ENCODE results near the gene LLPH.

Gene LLPH

DNA sequence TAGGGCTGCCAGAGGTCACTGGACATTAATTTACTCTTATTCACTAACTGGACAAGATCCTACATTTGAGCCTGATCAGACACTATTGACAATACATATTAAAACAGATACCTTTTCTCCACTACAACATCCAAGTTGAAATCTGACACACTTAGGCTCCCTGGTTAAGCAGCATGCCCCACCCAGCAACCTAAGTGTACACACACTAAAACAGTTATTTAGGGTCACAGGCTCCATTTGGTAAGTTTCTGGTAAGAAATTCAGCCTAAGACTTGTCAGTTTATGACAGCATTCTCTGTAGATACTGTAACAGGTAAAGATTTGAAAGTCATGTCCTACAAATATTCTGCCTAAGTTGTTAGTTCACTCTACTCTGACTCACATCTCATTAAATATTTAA is 12.3 kb upstream of the LLPH start:
- no peak for DNase-seq

DNA sequence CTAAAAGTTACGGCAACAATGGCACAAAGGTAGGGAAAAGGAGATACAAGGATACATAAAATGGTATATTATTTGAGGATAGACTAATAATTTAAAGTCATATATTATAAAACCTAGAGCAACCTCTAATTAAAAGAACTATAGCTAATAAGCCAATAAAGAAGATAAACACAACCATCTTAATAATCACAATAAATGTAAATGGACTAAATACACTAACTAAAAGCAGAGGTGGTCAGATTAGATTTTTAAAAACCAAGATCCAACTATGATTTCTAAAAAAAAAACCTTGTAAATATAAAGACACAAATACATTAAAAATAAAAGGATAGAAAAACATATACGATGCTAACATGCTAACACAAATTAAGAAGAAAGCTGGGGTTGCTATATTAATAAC is 10.7 kb upstream of the LLPH start:
- DNase-seq: no peak

DNA sequence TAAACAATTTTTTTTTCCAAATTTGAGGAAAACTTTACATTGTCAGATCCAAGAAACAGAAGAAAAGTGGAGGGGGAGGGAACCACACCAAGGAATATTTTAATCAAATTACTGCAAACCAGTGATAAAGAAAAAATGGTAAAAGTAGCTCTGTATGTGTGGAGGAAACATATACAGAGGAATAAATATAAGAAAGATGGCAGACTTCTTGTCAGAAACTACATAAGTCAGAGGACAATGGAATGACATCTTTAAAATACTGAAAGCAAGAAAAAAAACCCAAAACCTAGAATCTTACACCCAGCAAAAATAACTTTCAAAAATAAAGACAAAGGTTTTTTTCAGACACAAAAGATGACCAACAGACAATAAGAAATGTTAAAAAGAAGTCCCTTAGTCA is 10.2 kb upstream of the LLPH start:
- no peak for DNase-seq

- DNase-seq: no peak
These were observed 8.8 kb upstream of the LLPH start for GRCh38 chr12:66139328-66139727.

GRCh38 chr12:66137937-66138336 is 7.4 kb upstream of the LLPH start:
- no peak for DNase-seq

GRCh38 chr12:66132408-66132807 is 1.9 kb upstream of the LLPH start:
- DNase-seq: no peak

DNA sequence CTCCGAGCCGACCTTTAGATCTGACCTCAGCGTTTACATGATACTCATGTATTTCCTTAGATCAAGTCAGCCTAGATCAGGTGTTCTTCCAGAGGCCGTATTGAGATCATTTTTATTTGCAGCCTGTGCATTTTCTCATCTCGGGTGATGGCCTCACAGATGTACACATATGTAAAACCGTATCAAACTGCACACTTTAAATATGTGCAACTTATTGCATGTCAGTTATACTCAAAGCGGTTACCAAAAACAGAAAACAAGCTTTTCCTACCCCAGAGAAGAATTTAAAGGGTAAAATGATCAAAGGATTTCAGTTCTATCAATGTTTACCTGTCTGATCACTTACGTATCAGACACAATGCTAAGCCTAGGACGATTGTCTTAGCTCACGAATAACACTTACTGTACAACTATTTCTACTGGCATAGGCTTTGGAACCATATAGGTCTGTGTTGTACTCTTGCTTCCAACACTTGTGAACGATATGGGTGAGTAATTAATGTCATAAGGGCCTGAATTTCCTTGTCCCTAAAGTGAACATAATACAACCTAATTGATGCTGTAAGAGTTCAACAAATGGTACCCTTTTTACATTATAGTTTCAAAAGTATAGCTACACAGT is 628 bp upstream of the LLPH start:
- DNase-seq: no peak

DNA sequence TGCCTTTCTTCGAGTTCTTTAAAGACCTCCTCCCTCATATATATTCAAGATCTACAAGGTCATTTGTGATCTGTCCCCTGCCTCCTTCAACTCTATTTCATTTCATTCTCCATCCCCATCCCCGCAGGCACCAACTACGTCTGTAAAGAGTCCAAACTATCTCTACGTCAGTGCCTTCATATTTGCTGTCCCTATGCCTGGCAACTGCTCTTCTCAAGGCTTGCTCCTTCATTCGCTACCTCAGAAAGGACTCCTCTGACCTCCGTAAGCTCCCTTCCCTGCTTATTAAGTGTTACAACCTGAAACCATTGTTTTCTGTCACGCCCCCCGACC is 650 bp downstream of the LLPH start:
- no peak for DNase-seq

DNA sequence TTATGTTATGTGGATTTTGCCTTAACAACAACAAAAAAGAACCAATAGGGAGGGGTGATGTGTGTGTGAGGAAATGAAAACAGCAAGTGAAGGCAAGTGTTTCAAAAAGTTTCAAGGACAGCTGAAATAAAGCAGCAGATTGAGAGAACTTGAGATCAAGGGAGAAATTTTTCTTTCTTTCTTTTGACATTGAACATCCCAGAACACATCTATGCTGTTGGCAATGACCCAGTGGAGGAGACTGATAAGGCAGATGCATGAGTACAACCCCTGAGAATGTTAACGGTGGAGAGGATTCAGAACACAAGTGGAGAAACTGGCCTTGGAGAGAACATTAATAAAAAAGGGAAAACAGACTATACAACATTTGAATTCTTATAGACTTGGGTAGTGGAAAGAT is 2.9 kb downstream of the LLPH start:
- no peak for DNase-seq

GRCh38 chr12:66120477-66120876 is 10.1 kb downstream of the LLPH start:
- DNase-seq: no peak

GRCh38 chr12:66119870-66120241 is 10.7 kb downstream of the LLPH start:
- DNase-seq: no peak

- DNase-seq: peak in 1 of 2 donors; percentile 25
These were observed 11.2 kb downstream of the LLPH start for GRCh38 chr12:66119229-66119869.

- no peak for DNase-seq
These were observed 12.2 kb downstream of the LLPH start for GRCh38 chr12:66118240-66118891.

DNA sequence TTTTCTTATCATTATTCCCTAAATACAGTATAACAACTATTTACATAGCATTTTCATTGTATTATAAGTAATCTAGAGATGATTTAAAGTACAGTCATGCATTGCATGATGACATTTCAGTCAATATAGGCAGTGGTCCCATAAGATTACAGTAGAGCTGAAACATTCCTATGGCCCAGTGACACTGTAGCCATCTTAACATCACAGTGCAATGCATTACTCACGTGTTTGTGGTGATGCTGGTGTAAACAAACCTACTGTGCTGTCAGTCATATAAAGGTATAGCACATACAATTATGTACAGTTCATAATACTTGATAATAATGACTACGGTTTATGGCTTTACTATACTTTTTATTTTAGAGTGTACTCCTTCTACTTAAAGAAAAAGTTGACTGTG is 13.3 kb downstream of the LLPH start:
- DNase-seq: no peak

DNA sequence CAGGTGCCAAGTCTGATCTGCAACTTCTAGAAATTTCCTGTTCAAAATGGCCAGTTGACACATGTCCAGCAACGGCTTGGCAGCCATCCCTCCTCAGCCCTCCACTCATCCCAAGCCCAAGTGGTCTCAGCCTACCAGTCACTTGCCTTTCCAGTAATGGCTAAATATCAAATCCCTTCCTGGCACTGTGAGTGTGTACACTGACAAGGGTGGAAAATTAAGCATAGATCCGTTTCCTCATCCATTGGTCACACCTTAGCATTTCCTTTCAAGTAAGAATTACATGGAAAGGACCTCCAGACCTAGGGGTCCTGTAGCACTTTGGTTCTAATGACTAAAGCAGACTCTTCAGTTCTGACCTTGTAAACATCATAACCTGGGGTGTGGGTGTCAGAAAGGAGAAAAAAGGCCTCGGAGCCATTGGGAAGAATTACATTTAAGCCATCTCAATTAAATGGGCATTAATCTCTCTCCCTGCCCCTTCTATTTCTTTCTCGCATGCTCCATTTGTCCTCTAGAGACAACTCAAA is 15.4 kb downstream of the LLPH start:
- no peak for DNase-seq

- DNase-seq: no peak
These were observed 17.1 kb downstream of the LLPH start for GRCh38 chr12:66113471-66113870.

DNA sequence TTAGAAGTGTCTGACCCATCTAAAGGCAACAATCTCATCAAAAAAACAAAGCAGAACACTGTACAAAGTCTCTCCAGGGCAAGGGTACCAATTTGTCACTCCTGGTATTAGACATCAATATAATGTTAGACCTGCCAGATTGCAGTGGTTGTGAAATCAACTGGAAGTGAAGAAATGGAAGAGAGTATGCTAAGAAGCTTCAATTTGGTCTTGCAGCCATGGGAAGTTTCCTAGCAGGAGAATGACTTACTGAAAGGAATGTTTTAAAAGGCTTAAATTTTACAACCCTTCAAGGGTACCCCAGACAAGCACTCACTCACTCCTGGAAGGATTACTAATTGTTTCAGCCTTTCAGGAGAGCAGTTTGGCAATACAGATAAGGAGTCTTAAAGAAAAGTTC is 18.9 kb downstream of the LLPH start:
- no peak for DNase-seq

- DNase-seq: no peak
These were observed 21.5 kb downstream of the LLPH start for GRCh38 chr12:66109056-66109455.

DNA sequence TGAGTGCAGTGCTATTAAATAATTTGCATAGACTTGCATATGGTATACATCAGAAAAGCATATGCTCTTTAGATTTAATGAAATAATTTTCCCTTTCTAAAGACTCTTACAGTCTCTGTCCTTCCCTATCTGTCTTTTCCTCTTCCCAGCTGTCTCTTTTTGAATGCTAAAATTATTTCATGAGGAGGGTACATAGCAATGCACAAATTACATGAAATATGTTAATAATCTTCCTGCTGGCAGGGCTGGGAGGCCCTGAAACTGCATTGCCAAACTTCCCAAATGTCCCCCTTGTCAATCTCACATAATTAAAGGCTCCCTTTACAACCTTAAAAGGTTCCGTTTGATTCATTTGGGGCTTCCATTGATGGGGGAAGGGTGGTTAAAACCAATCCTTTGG is 22.2 kb downstream of the LLPH start:
- no peak for DNase-seq

GRCh38 chr12:66107451-66107915 is 23.1 kb downstream of the LLPH start:
- peak; percentile 90 to 98 for DNase-seq

DNA sequence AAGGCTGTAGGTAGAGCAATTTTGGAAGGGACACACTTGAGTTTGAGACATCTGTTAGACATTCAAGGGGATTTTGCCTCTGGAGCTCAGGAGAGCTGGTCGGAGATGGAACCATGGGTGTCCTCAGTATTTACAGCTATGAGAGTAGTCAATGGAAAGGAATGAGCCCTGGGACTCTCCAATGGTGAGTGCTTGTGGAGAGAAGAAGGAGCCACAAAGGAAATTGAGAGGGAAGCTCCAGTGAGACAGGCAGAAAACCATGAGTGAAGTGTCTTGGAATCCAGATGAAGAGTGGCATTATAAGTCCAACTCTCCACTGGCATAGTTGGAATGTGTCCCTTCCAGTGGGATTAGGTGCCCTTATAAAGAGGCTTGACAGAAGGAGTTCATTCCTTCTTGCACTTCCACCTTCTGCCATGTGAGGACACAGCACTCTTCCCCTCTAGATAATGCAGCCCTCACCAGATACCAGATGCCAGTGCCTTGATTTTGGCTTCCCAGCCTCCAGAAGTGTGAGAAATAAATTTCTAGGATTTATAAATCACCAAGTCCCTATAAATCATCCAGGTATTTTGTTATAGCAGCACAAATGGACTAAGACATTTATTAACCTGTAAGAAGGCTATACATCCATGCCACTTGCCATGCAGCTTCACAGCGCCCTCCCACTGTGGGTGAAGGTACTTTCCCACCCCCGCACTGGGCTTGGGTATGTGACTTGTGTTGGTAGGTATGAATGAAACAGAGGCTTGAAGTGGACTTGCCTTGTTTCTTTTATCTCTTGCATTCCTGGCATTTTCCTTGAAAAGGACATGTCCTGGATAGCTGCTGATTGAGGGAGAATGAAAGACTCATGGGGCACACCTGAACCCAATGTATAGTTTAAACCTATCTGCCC is 27.3 kb downstream of the LLPH start:
- no peak for DNase-seq

DNA sequence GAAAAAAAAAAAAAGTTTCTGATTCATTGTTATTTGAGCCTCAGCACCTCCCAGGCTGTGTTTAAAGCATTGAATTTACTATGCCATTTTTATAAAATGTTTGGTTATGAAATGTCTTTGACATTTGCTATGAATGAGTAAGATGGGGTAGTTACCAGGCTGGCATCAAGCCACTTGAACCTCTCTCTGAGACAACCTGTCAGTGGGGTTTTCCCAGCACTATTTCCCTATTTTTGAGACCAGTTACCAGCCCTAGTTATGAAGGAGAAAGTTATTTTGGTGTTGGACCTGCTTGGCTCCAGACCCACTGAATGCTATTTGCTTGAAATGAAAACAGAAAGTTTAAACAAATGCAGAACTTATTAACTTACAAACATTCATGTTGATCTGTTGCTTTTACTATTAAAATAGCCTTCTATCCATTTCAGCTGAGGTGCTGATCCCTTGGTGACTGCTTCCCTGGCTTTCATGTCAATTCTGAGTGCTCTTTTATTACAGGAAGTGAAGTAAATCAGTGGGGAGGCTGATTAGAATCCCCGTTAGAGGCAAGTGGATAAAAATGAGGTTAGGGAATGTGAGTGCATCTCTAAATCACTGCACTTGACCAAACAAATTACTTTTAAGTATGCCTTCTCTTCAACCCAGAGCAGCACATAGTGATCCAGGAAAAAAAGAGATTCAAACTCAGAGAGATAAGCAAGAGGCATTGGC is 37.8 kb downstream of the LLPH start:
- DNase-seq: peak; percentile 37 to 46
